ENCODE data around the gene SSTR5. TPM values are rescaled to one million over a fixed set of nuclear protein-coding genes. Genes with fewer than 3 reads are reported as not detected.

SSTR5 gene
- total RNA-seq, result not detected in 2 replicates

DNA sequence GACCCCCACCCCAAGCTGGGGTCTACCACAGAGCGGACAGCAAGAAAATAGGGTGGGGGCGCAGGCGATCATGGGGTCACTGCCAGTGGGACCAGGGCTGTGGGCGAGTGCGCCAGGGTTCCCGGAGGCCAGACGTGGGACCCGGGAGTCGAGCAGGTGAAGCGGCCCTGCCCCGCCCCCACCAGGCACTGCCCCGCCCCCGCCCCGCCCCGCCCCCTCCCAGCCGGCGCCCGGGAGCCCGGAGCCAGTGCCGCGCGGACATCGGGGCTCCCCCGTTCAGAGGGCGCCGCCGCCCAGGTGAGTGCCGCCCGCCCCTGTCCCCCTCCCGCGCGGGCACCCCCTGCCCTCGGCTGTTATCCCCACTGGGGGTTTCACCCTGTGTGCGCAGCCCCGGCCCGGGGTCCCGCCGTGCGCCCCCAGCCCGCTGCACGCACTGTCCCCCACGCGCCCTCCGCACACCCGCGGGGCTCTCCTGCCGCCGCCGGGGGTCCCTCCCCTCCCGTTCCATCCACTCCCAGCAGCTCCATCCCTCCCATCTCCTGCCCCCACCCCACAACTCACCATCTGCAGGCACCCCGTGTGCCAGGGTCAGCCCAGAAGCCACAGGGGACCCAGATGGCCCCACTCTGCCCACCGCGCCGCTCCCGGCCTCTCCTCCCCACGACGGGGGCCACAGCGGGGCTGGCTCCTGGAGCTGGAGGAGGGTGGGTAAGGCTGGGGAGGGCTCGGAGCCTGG lies at the start of gene SSTR5:
TSS of gene SSTR5 (plus strand) at position 222 of the 736 bp plus-strand sequence. CDS start 6,122 bp downstream, outside the sequence.

DNA sequence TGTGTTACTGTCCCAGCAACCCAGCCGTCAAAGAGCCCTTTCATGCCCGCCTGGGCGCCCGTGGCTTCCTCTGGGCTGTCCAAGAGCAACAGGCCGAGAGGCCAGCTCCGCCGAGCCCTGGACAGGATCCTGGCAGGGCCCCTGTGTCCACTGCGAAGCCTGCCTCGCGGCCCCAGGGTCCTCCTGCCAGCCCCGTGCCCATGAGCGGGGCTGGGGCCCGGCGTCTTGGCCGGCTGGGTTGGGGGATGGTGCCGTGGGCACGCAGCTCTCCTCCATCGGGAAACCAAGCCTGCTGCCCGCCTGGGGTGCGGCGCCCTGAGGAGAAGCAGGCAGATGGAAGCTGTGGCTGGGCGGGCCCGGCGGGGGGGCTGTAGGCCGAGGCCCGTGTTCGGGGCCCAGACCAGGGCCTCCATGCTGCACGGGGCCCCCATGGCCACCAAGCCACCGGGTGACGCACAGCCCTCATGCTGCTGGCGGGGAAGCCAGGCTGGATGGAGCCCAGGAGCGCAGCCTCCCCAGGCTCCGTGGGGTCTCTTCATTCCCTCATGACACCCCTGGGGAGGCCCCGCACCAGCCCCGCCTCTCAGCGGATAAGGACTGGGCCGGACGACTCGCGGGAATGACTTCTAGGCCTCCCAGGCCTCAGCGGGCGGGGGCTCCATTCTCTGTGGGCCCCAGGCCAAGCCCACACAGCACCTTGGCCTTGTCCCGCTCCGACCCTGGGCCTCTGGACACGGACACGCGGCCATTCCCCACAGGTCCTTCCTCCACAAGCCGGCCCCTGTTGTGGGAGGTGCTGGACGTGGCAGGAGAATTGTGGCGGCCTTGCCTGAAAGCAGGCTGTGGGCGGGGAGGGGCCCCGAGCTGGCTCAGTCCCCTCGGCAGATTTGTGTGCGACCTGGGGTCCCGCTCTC lies 23.9 kb downstream of the SSTR5 start, which contains the start of gene C1QTNF8:
TSS of gene C1QTNF8 (minus strand) at position 76 of the 914 bp plus-strand sequence. CDS start 1,322 bp downstream, outside the sequence.

Other genes with a start within 250 kb of the SSTR5 start
- 12.3 and 12.9 TPM in 2 replicates for gene LMF1, start 101.8 kb upstream of the SSTR5 start, total RNA-seq
- gene SOX8, start 91.0 kb upstream of the SSTR5 start, total RNA-seq, result under 0.01 TPM in 2 replicates
- gene C1QTNF8, start 23.5 kb downstream of the SSTR5 start, total RNA-seq, result not detected in 2 replicates
- gene CACNA1H, start 80.4 kb downstream of the SSTR5 start, total RNA-seq, result 1.3 and 1.4 TPM in 2 replicates
- not detected in 2 replicates for gene TPSG1, start 152.5 kb downstream of the SSTR5 start, total RNA-seq
- gene TPSB2, start 157.4 kb downstream of the SSTR5 start, total RNA-seq, result not detected in 2 replicates
- not detected in 2 replicates for gene TPSAB1, start 168.0 kb downstream of the SSTR5 start, total RNA-seq
- gene TPSD1, start 183.3 kb downstream of the SSTR5 start, total RNA-seq, result not detected in 2 replicates
- gene UBE2I, start 236.9 kb downstream of the SSTR5 start, total RNA-seq, result 30.3 and 45.2 TPM in 2 replicates